ENCODE measurements around the gene URI1. TPM values are rescaled to one million over a fixed set of nuclear protein-coding genes. Genes with fewer than 3 reads are reported as not detected.
"Not testable (repeated sequence)": the region's sequence is repeated elsewhere in the genome, so short reads cannot be mapped to it uniquely, and the experiment has no call there.

Gene URI1
- total RNA-seq, 6 donors from 2014 or later = 23.3 to 56.7 (median 40.3) TPM

- DNase-seq (no peak), ATAC-seq (ENCODE audit: low FRiP score in 2 of 2) (no peak)
- no peak for TF ChIP-seq POLR2A (IDR thresholded peaks at IDR 0.05)
- TF ChIP-seq POLR2AphosphoS5 (IDR thresholded peaks at IDR 0.05) = no peak
- TF ChIP-seq EP300 (IDR thresholded peaks at IDR 0.05) = no peak
- TF ChIP-seq CTCF (IDR thresholded peaks at IDR 0.05) = no peak
- Histone ChIP-seq H3K36me3 (no peaks in the 10 kb centered on the region), H3K4me1 (peaks cover 24 to 35% (median 26%) of the 10 kb centered on the region in 4 donors), H3K9me3 (no peaks in the 10 kb centered on the region), H3K27me3 (no peaks in the 10 kb centered on the region), H3K27ac (peak overlapping the region in 1 of 4 donors; percentile 35), H3K4me3 (no peak overlapping the region)
- WGBS, 2 donors = 61 to 68% methylated on average over 8 of the region's 8 CpGs
Observed at GRCh38 chr19:29944390-29945012, 2.5 kb downstream of the URI1 start.

GRCh38 chr19:29945017-29945416, 3.0 kb downstream of the URI1 start:
- DNase-seq = no peak

GRCh38 chr19:29945433-29945832, 3.4 kb downstream of the URI1 start:
- ATAC-seq (ENCODE audit: low FRiP score in 2 of 2) (no peak), DNase-seq (no peak)
- Histone ChIP-seq H3K4me3 (no peak overlapping the region), H3K9me3 (no peaks in the 10 kb centered on the region), H3K27me3 (no peaks in the 10 kb centered on the region), H3K27ac (no peak overlapping the region), H3K4me1 (peaks cover 24 to 35% (median 26%) of the 10 kb centered on the region in 4 donors), H3K36me3 (no peaks in the 10 kb centered on the region)
- TF ChIP-seq EP300 (IDR thresholded peaks at IDR 0.05) = no peak
- no peak for TF ChIP-seq POLR2AphosphoS5 (IDR thresholded peaks at IDR 0.05)
- WGBS, 2 donors = 54 to 62% methylated on average over 4 of the region's 4 CpGs

More at GRCh38 chr19:29945017-29945416, 3.0 kb downstream of the URI1 start:
- no peaks in the 10 kb centered on the region for H3K36me3 ChIP-seq
- H3K9me3 ChIP-seq = no peaks in the 10 kb centered on the region
- no peak overlapping the region for H3K4me3 ChIP-seq
- ATAC-seq (ENCODE audit: low FRiP score in 2 of 2) = no peak
- no peaks in the 10 kb centered on the region for H3K27me3 ChIP-seq
- peaks cover 24 to 35% (median 26%) of the 10 kb centered on the region in 4 donors for H3K4me1 ChIP-seq
- H3K27ac ChIP-seq = peak overlapping the region in 1 of 4 donors; percentile 35
- TF ChIP-seq POLR2A (IDR thresholded peaks at IDR 0.05) (no peak), CTCF (IDR thresholded peaks at IDR 0.05) (no peak)
- 73 to 87% methylated on average over 1 of the region's 1 CpG for WGBS, 2 donors

GRCh38 chr19:29946645-29947044, 4.6 kb downstream of the URI1 start:
- DNase-seq (no peak), ATAC-seq (ENCODE audit: low FRiP score in 2 of 2) (no peak)
- H3K4me1 ChIP-seq = peaks cover 23 to 31% (median 24%) of the 10 kb centered on the region in 4 donors
- 79 to 85% methylated on average over 2 of the region's 2 CpGs for WGBS, 2 donors
- H3K27me3 ChIP-seq = no peaks in the 10 kb centered on the region
- no peak overlapping the region for H3K4me3 ChIP-seq
- no peaks in the 10 kb centered on the region for H3K36me3 ChIP-seq
- no peaks in the 10 kb centered on the region for H3K9me3 ChIP-seq
- no peak overlapping the region for H3K27ac ChIP-seq
- TF ChIP-seq POLR2A (IDR thresholded peaks at IDR 0.05) (no peak), POLR2AphosphoS5 (IDR thresholded peaks at IDR 0.05) (no peak), CTCF (IDR thresholded peaks at IDR 0.05) (no peak), EP300 (IDR thresholded peaks at IDR 0.05) (no peak)

- H3K4me1 ChIP-seq = peaks cover 22 to 31% (median 24%) of the 10 kb centered on the region in 4 donors
- 87 to 94% methylated on average over 2 of the region's 2 CpGs for WGBS, 2 donors
- no peak for ATAC-seq (ENCODE audit: low FRiP score in 2 of 2)
Observed at GRCh38 chr19:29947871-29948270, 5.8 kb downstream of the URI1 start.

GRCh38 chr19:29948759-29949470, 6.9 kb downstream of the URI1 start:
- 91 to 97% methylated on average over 15 to 33 of the region's 57 CpGs for WGBS, 2 donors
- not testable (repeated sequence) for H3K9me3 ChIP-seq

More at GRCh38 chr19:29947871-29948270, 5.8 kb downstream of the URI1 start:
- no peak for DNase-seq
- TF ChIP-seq POLR2AphosphoS5 (IDR thresholded peaks at IDR 0.05) (no peak), POLR2A (IDR thresholded peaks at IDR 0.05) (no peak), EP300 (IDR thresholded peaks at IDR 0.05) (no peak)
- H3K27me3 ChIP-seq = no peaks in the 10 kb centered on the region
- no peaks in the 10 kb centered on the region for H3K9me3 ChIP-seq
- H3K4me3 ChIP-seq = no peak overlapping the region
- H3K27ac ChIP-seq = no peak overlapping the region
- H3K36me3 ChIP-seq = no peaks in the 10 kb centered on the region

More at GRCh38 chr19:29948759-29949470, 6.9 kb downstream of the URI1 start:
- H3K4me3 ChIP-seq; H3K27ac ChIP-seq; H3K27me3 ChIP-seq; H3K36me3 ChIP-seq; ATAC-seq (ENCODE audit: low FRiP score in 2 of 2): not testable (repeated sequence)
- H3K4me1 ChIP-seq = peaks cover 12 to 27% (median 14%) of the 10 kb centered on the region in 4 donors
- peak in 1 of 2 donors; percentile 67 for DNase-seq
